Endothelial cell of umbilical vein (primary cell): ENCODE measurements around the gene XXYLT1. TPM values are rescaled to one million over a fixed set of nuclear protein-coding genes. Genes with fewer than 3 reads are reported as not detected.

Source experiments
- BruUV-seq: library from RNA; stranded (reverse); fragments of 400-500 nt; replicated peaks from 2 replicates; lab custom pipeline; 2021; lab: Mats Ljungman, UMichigan
- CTCF ChIA-PET: fragments of 300-600, 350-600 bp; sonication (Branson Sonifier 250); formaldehyde crosslinking; loops from one replicate; lab custom pipeline; 2021; ENCODE audit warnings: antibody characterized with exemption, inconsistent platforms; lab: Charles Lee
- POLR2A ChIA-PET: fragments of 300-600, 350-600 bp; sonication (Branson Sonifier 250); formaldehyde crosslinking; loops from one replicate; lab custom pipeline; 2021; ENCODE audit warnings: antibody characterized with exemption, inconsistent platforms; lab: Charles Lee
- DNase-seq: peaks from one replicate; pipeline ENCODE4 v3.0.0-alpha.2; 2011; ENCODE audit warnings: low read depth, low spot score
- FAIRE-seq: peaks from 2 replicates; lab custom pipeline; 2011; peaks lifted over from hg19 to GRCh38; lab: Jason Lieb, UNC
- H2AFZ ChIP-seq: 2 replicates; pipeline ENCODE4 v1.6.0; 2012; ENCODE audit warnings: low read depth, low read length, control low read depth, inconsistent platforms
- H3K27ac ChIP-seq: 2 replicates; pipeline ENCODE4 v1.5.1; 2011; ENCODE audit warnings: low read depth, mild to moderate bottlenecking, control low read depth, low read length, moderate library complexity; ENCODE audit not compliant: insufficient read depth
- H3K27me3 ChIP-seq, 2 experiments: 2 replicates each; pipeline versions ENCODE4 v1.6.0 to v1.6.1; 2011; ENCODE audit warnings: low read length in 2 of 2, mixed read lengths in 1 of 2; ENCODE audit not compliant: control insufficient read depth in 2 of 2, insufficient read depth in 2 of 2
- H3K36me3 ChIP-seq, 2 experiments: 2 replicates in 1 of 2; 3 replicates in 1 of 2; pipeline ENCODE4 v1.5.1; 2011; ENCODE audit warnings: low read length in 2 of 2, mild to moderate bottlenecking in 1 of 2, moderate library complexity in 1 of 2; ENCODE audit not compliant: control insufficient read depth in 2 of 2, insufficient read depth in 2 of 2; ENCODE audit errors: extremely low read depth in 1 of 2
- H3K4me1 ChIP-seq: 3 replicates; pipeline ENCODE4 v1.5.1; 2011; ENCODE audit warnings: mild to moderate bottlenecking, low read length; ENCODE audit not compliant: control insufficient read depth, insufficient read depth; ENCODE audit errors: extremely low read depth
- H3K4me2 ChIP-seq: 2 replicates; pipeline ENCODE4 v1.6.1; 2011; ENCODE audit warnings: low read length, control low read depth, mixed read lengths; ENCODE audit not compliant: insufficient read depth
- H3K4me3 ChIP-seq, 3 experiments: fragments of 200-600 bp in 1 of 3; sonication (generic), shearing (Covaris generic) in 1 of 3; replicated peaks in 1 of 3; 2 replicates each; pipeline ENCODE4 v1.5.1; 2011 to 2016; ENCODE audit warnings: control low read depth in 3 of 3, low read length in 3 of 3, mild to moderate bottlenecking in 2 of 3, inconsistent platforms in 1 of 3, low read depth in 1 of 3, moderate library complexity in 1 of 3; ENCODE audit not compliant: insufficient read depth in 1 of 3
- H3K79me2 ChIP-seq: 2 replicates; pipeline ENCODE4 v1.6.0; 2012; ENCODE audit warnings: low read length, inconsistent platforms; ENCODE audit not compliant: control insufficient read depth, insufficient read depth
- H3K9ac ChIP-seq: replicated peaks from 2 replicates; pipeline ENCODE3; 2011; ENCODE audit warnings: low read length, control low read depth; ENCODE audit not compliant: insufficient read depth; ENCODE audit errors: extremely low read depth
- H3K9me1 ChIP-seq: replicated peaks from 3 replicates; pipeline ENCODE4 v1.6.0; 2011; ENCODE audit warnings: mild to moderate bottlenecking, low read length; ENCODE audit not compliant: control insufficient read depth, insufficient read depth; ENCODE audit errors: extremely low read depth
- H3K9me3 ChIP-seq: replicated peaks from 2 replicates; pipeline ENCODE4 v1.5.1; 2012; ENCODE audit warnings: low read length, inconsistent platforms; ENCODE audit not compliant: control insufficient read depth, insufficient read depth
- H4K20me1 ChIP-seq: replicated peaks from 2 replicates; pipeline ENCODE3; 2011; ENCODE audit warnings: mild to moderate bottlenecking, low read length; ENCODE audit not compliant: control insufficient read depth, insufficient read depth; ENCODE audit errors: extremely low read depth
- EZH2 ChIP-seq: IDR thresholded peaks from 2 replicates; pipeline ENCODE4 v1.6.1; 2012; ENCODE audit warnings: borderline replicate concordance, low read depth, mild to moderate bottlenecking, moderate library complexity, low read length, inconsistent platforms; ENCODE audit not compliant: severe bottlenecking
- FOS ChIP-seq: IDR thresholded peaks from 2 replicates; pipeline ENCODE4 v1.6.1; 2011; ENCODE audit warnings: mild to moderate bottlenecking, low read length, moderate library complexity, borderline replicate concordance; ENCODE audit not compliant: insufficient read depth
- GATA2 ChIP-seq: IDR thresholded peaks from 2 replicates; pipeline ENCODE4 v1.7.0; 2011; ENCODE audit warnings: low read depth, mild to moderate bottlenecking, moderate library complexity, mixed read lengths, low read length; ENCODE audit not compliant: insufficient read length, insufficient read depth
- JUN ChIP-seq: IDR thresholded peaks from 2 replicates; pipeline ENCODE4 v1.6.1; 2011; ENCODE audit warnings: borderline replicate concordance, low read depth; ENCODE audit not compliant: insufficient read length, insufficient read depth
- MYC ChIP-seq: IDR thresholded peaks from one replicate; pipeline ENCODE4 v1.6.1; 2011; ENCODE audit warnings: mild to moderate bottlenecking, low read depth, low read length
- POLR2A ChIP-seq: IDR thresholded peaks from 2 replicates; pipeline ENCODE4 v1.6.1; 2012; ENCODE audit warnings: low read depth, mild to moderate bottlenecking, control low read depth, low read length
- POLR2AphosphoS5 ChIP-seq: IDR thresholded peaks from 2 replicates; pipeline ENCODE4 v1.6.1; 2012; ENCODE audit warnings: low read depth, mild to moderate bottlenecking, control low read depth, low read length, moderate library complexity; ENCODE audit not compliant: insufficient read depth
- dilution Hi-C: fragments of 300-500 bp; cut with MboI; formaldehyde crosslinking; loops from one replicate; pipeline ENCODE4 v1.15.0; 2019; ENCODE audit warnings: low sequenced_read_pairs; ENCODE audit not compliant: extremely low pct_ligation_motif_present
- intact Hi-C: fragments of 100-400 bp; cut with micrococcal nuclease; formaldehyde crosslinking; loops from one replicate; pipeline ENCODE4 v1.10.0; 2022
- polyA plus RNA-seq, 4 experiments: library from polyadenylated mRNA; depleted of rRNA in 3 of 4; stranded (reverse) in 3 of 4; unstranded in 1 of 4; fragments of >200 nt; gene quantifications; 2 replicates each; pipeline versions ENCODE4 v1.2.1 to v1.2.3, GENCODE V29; 2011 to 2012; ENCODE audit warnings: missing spikeins in 1 of 4
- total RNA-seq: library from RNA; stranded (reverse); gene quantifications from 2 replicates; pipeline ENCODE4 v1.2.3, GENCODE V29; 2021
- TF ChIP-seq, protein P1 (sequence below), 2 donors: IDR thresholded peaks; 1 replicate in 1 of 2; 2 replicates in 1 of 2; pipeline ENCODE4 v1.5.1; 2011; ENCODE audit warnings: low read length in 2 of 2, mild to moderate bottlenecking in 2 of 2, moderate library complexity in 2 of 2, control low read depth in 1 of 2, inconsistent platforms in 1 of 2, low read depth in 1 of 2; ENCODE audit not compliant: insufficient read depth in 1 of 2; ENCODE audit errors: extremely low read depth in 1 of 2
- TF ChIP-seq, protein P2 (sequence below): IDR thresholded peaks from 2 replicates; pipeline ENCODE4 v1.6.1; 2011; ENCODE audit not compliant: insufficient read depth, insufficient read length

The XXYLT1 gene
- total and polyA plus RNA-seq, 2 donors (not counting 3 experiments of a cell fraction or from before 2014, with no cell fraction given), result 54.4 to 78.1 TPM

DNA sequence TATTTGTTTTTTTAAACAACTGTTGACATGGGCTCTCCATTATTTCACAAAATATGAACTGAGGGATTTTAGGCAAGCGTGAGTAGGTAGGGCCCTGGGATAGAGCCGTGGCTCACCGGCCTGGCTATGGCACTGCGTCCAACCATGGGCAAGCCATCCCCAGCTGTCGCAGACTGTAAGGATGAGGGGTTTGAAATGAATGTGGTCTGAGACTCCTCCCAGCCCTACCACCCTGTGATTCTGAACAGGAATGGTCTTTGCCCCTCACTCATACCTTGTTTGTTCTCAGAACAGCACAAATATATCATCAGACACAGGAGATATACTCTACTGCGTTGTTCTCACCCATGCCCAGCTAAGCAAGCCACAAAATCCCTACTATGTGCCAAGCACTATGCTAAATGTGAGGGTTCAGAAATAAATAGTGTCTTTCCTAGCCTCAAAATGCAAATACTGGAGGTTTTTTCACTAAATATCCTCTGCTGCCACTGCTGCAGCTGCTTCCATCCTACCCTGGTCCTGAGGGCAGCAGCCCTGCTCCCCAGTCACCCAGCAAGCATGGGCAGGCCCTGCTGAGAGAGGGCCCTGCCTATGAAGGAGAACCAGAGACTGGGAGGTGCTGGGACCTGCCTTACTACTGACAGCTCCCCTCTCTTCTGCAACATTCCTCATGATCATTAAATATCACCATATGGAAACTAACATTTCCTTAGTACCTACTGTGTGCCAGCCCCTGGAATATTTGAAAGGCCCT lies 102.8 kb downstream of the XXYLT1 start:
- DNase-seq (no peak), FAIRE-seq (no peak)
- BruUV-seq, result no TSS peak
- H3K79me2 ChIP-seq, result no peaks in the 10 kb centered on the region
- H3K4me1 ChIP-seq, result peaks cover 52% of the 10 kb centered on the region
- dilution Hi-C loops, result no loop called here
- POLR2A ChIA-PET, result no interaction called here
- H3K27ac ChIP-seq, result no peak overlapping the region
- H3K4me2 ChIP-seq, result no peak overlapping the region
- intact Hi-C loops, result no loop called here
- H3K9ac ChIP-seq, result no peak overlapping the region
- H3K9me3 ChIP-seq, result no peaks in the 10 kb centered on the region
- no peaks in the 10 kb centered on the region for H4K20me1 ChIP-seq
- no peaks in the 10 kb centered on the region for H3K27me3 ChIP-seq
- no peaks in the 10 kb centered on the region for H3K9me1 ChIP-seq
- no peaks in the 10 kb centered on the region for H3K36me3 ChIP-seq
- no peak overlapping the region for H3K4me3 ChIP-seq
- H2AFZ ChIP-seq, result no peak overlapping the region
- TF ChIP-seq POLR2A (no peak), GATA2 (no peak), FOS (no peak), POLR2AphosphoS5 (no peak), MYC (no peak), JUN (no peak), EZH2 (no peak)
- TF ChIP-seq, protein P1, sequence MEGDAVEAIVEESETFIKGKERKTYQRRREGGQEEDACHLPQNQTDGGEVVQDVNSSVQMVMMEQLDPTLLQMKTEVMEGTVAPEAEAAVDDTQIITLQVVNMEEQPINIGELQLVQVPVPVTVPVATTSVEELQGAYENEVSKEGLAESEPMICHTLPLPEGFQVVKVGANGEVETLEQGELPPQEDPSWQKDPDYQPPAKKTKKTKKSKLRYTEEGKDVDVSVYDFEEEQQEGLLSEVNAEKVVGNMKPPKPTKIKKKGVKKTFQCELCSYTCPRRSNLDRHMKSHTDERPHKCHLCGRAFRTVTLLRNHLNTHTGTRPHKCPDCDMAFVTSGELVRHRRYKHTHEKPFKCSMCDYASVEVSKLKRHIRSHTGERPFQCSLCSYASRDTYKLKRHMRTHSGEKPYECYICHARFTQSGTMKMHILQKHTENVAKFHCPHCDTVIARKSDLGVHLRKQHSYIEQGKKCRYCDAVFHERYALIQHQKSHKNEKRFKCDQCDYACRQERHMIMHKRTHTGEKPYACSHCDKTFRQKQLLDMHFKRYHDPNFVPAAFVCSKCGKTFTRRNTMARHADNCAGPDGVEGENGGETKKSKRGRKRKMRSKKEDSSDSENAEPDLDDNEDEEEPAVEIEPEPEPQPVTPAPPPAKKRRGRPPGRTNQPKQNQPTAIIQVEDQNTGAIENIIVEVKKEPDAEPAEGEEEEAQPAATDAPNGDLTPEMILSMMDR (IDR thresholded peaks at IDR 0.05; ENCODE audit: extremely low read depth in 1 of 2, insufficient read depth in 1 of 2, low read depth in 1 of 2, low read length in 2 of 2), result no peak
- TF ChIP-seq, protein P2, sequence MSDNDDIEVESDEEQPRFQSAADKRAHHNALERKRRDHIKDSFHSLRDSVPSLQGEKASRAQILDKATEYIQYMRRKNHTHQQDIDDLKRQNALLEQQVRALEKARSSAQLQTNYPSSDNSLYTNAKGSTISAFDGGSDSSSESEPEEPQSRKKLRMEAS, result no peak
- CTCF ChIA-PET, result interaction anchor here (1.1 to 2.3 kb wide), 4 partner anchors 14 to 486 kb away, joined by 3 to 12 read pairs (median 5); no protein-coding TSS in a partner anchor
